Stimulated activated CD4-positive, alpha-beta T cell treated with anti-CD3 and anti-CD28 coated beads, Interleukin-1b, Interleukin-23, amount 100 ng/mL, for 4 hours (primary cell): ENCODE data around the gene ANO1.

Experiments used
- DNase-seq, 2 donors: peaks; one replicate each; pipeline ENCODE4 v3.0.0-alpha.2; 2020; ENCODE audit warnings: low read depth in 2 of 2

The ANO1 gene

GRCh38 chr11:70072861-70073755 lies 5.0 kb upstream of the ANO1 start:
- DNase-seq, result no peak

- no peak for DNase-seq
Observed at GRCh38 chr11:70073871-70074371, 4.2 kb upstream of the ANO1 start.

- no peak for DNase-seq
Observed at GRCh38 chr11:70074746-70075145, 3.4 kb upstream of the ANO1 start.

- no peak for DNase-seq
Observed at GRCh38 chr11:70075836-70076235, 2.3 kb upstream of the ANO1 start.

GRCh38 chr11:70076461-70076931 lies 1.6 kb upstream of the ANO1 start:
- DNase-seq, result no peak

- no peak for DNase-seq
Observed at GRCh38 chr11:70077411-70078094, 564 bp upstream of the ANO1 start.

- no peak for DNase-seq
Observed at GRCh38 chr11:70078781-70079616, 882 bp downstream of the ANO1 start.

GRCh38 chr11:70079691-70080090 lies 1.6 kb downstream of the ANO1 start:
- no peak for DNase-seq

- no peak for DNase-seq
Observed at GRCh38 chr11:70080763-70081162, 2.6 kb downstream of the ANO1 start.

GRCh38 chr11:70082829-70083228 lies 4.7 kb downstream of the ANO1 start:
- no peak for DNase-seq

GRCh38 chr11:70084046-70084984 lies 6.2 kb downstream of the ANO1 start:
- no peak for DNase-seq

GRCh38 chr11:70085815-70086769 lies 8.0 kb downstream of the ANO1 start:
- DNase-seq, result no peak

GRCh38 chr11:70087446-70088167 lies 9.5 kb downstream of the ANO1 start:
- DNase-seq, result no peak

- DNase-seq, result no peak
Observed at GRCh38 chr11:70088735-70089250, 10.7 kb downstream of the ANO1 start.

GRCh38 chr11:70089631-70090030 lies 11.5 kb downstream of the ANO1 start:
- no peak for DNase-seq

- DNase-seq, result no peak
Observed at GRCh38 chr11:70090961-70091381, 12.9 kb downstream of the ANO1 start.

GRCh38 chr11:70091638-70092037 lies 13.5 kb downstream of the ANO1 start:
- DNase-seq, result no peak

- DNase-seq, result no peak
Observed at GRCh38 chr11:70092959-70093715, 15.0 kb downstream of the ANO1 start.
